Measurements from ENCODE around the gene HDLBP.
A peak's percentile ranks its signal among the peaks of the same experiment; 100 is the strongest.

HDLBP gene

DNA sequence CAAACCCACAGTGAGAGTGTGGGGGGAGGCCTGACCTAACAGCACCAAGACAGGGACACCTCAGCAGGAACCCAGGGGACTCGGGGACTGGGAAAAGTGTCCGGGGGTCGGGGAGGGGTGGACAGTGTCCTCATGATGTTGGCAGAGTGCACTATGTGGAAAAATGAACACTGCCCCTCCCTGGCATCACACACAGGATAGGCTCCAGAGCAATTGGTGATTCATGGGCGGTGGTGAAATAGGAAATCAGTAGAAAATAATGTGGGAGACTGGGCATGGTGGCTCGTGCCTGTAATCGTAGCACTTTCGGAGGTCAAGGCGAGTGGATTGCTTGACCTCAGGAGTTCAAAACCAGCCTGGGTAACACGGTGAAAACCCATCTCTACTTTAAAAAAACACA lies 130.6 kb downstream of the HDLBP start:
- TF ChIP-seq CTCF (IDR thresholded peaks at IDR 0.05; ENCODE audit: low read depth, low read length): no peak
- H3K4me3 ChIP-seq (replicated peaks in 1 of 2; ENCODE audit: low read depth in 2 of 2, low read length in 2 of 2): no peak overlapping the region
- DNase-seq (ENCODE audit: low read depth in 2 of 2): no peak

- DNase-seq (ENCODE audit: low read depth in 2 of 2): no peak
- no peak for TF ChIP-seq CTCF (IDR thresholded peaks at IDR 0.05; ENCODE audit: low read depth, low read length)
- H3K4me3 ChIP-seq (replicated peaks in 1 of 2; ENCODE audit: low read depth in 2 of 2, low read length in 2 of 2): no peak overlapping the region
Measured at GRCh38 chr2:241183221-241183620, 132.3 kb downstream of the HDLBP start.

GRCh38 chr2:241182531-241183133 lies 132.8 kb downstream of the HDLBP start:
- no peak for TF ChIP-seq CTCF (IDR thresholded peaks at IDR 0.05; ENCODE audit: low read depth, low read length)

GRCh38 chr2:241182126-241182525 lies 133.3 kb downstream of the HDLBP start:
- DNase-seq (ENCODE audit: low read depth in 2 of 2): no peak
- no peak for TF ChIP-seq CTCF (IDR thresholded peaks at IDR 0.05; ENCODE audit: low read depth, low read length)
- H3K4me3 ChIP-seq (replicated peaks in 1 of 2; ENCODE audit: low read depth in 2 of 2, low read length in 2 of 2): no peak overlapping the region

More at GRCh38 chr2:241182531-241183133, 132.8 kb downstream of the HDLBP start:
- DNase-seq (ENCODE audit: low read depth in 2 of 2): no peak
- H3K4me3 ChIP-seq (replicated peaks in 1 of 2; ENCODE audit: low read depth in 2 of 2, low read length in 2 of 2): no peak overlapping the region

GRCh38 chr2:241180495-241180894 lies 135.0 kb downstream of the HDLBP start:
- no peak for DNase-seq (ENCODE audit: low read depth in 2 of 2)
- no peak overlapping the region for H3K4me3 ChIP-seq (replicated peaks in 1 of 2; ENCODE audit: low read depth in 2 of 2, low read length in 2 of 2)
- TF ChIP-seq CTCF (IDR thresholded peaks at IDR 0.05; ENCODE audit: low read depth, low read length): no peak

DNA sequence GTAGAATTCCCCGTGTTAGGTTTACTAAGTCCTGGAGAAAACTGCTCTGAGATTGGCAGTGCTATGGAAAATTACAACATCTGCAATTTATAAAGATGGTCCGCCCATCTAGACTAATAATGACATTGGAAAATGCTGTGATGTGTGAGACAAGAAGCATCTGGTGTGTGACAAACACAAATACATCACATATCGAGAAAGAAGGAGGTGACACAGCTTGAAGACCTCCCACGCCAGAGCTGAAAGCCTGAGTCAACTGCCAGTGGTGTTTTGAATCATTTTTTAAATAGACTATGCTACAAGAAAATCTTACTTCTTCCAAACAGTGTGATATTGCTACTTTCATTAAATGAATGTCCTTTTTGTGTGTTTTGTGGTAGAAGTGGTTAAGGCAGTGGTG lies 135.6 kb downstream of the HDLBP start:
- peak; percentile 13 to 31 for DNase-seq (ENCODE audit: low read depth in 2 of 2)
- TF ChIP-seq CTCF (IDR thresholded peaks at IDR 0.05; ENCODE audit: low read depth, low read length): no peak
- no peak overlapping the region for H3K4me3 ChIP-seq (replicated peaks in 1 of 2; ENCODE audit: low read depth in 2 of 2, low read length in 2 of 2)

- H3K4me3 ChIP-seq (replicated peaks in 1 of 2; ENCODE audit: low read depth in 2 of 2, low read length in 2 of 2): no peak overlapping the region
- no peak for TF ChIP-seq CTCF (IDR thresholded peaks at IDR 0.05; ENCODE audit: low read depth, low read length)
- DNase-seq (ENCODE audit: low read depth in 2 of 2): peak in 1 of 2 donors; percentile 14
Measured at GRCh38 chr2:241178961-241179360, 136.5 kb downstream of the HDLBP start.
